HG02678 (cell line): ENCODE measurements around the gene PTRH2.
"Not testable (repeated sequence)": the region's sequence is repeated elsewhere in the genome, so short reads cannot be mapped to it uniquely, and the experiment has no call there.

Source experiments
- ATAC-seq: cut with Tn5 transposase; IDR thresholded peaks from one replicate; pipeline ENCODE4 v1.9.1; 2021; ENCODE audit warnings: mild to moderate bottlenecking, moderate library complexity; ENCODE audit not compliant: unreplicated experiment

PTRH2 gene

DNA sequence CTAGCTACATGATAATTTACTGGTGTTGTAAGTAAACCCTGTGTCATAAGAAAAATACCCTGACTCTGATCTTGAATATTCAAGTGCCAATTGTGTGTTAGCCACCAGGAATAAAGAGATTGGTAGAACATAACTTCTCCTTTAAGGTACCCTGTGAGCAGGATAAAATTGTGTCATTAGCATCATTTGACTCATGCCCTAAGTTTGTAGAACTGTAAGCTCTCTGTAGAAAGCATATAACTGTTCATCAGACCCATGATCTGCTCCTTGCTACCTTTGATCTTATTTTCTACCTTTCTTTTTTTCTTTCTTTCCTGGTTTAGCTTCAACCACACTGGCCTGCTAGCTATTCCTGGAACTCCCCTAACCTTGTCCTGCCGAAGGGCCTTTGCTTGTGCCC is 35.8 kb downstream of the PTRH2 start:
- no peak for ATAC-seq

DNA sequence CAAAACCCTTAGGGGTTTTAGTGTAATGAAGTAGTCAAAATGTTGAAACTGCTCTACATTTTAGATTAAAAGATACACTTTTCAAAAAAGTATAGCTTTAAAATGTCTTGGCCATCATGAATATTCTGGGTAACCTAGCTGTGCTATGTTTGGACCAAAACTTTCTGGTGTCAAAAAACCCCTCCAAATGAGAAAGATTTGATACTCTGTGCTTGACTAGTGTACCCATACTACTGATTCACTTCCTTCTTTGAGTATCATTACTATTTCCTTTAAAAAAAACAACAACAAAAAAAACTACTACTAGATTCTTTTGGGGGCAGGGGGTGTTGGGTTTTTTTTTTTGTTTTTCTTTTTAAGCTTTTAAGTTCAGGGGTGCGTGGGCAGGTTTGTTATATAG is 37.3 kb downstream of the PTRH2 start:
- no peak for ATAC-seq

DNA sequence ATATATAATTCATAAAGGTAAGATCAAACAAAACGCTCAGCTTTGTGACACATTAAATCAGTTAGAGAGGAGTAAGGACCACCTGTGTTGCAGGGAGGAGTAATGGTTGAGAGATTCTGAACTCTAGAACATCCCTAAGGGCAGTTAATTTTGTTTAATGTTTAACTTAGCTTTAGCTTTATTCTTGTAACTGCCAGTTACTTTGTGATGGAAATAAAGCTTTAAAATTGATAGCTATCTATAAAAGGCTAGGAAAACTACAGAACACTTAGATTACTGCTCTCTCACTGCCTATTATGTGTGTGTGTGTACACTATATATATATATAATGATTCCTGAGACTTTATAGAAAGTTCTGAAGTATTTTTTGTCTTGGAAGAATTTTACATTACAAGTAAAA is 37.8 kb downstream of the PTRH2 start:
- ATAC-seq: no peak

DNA sequence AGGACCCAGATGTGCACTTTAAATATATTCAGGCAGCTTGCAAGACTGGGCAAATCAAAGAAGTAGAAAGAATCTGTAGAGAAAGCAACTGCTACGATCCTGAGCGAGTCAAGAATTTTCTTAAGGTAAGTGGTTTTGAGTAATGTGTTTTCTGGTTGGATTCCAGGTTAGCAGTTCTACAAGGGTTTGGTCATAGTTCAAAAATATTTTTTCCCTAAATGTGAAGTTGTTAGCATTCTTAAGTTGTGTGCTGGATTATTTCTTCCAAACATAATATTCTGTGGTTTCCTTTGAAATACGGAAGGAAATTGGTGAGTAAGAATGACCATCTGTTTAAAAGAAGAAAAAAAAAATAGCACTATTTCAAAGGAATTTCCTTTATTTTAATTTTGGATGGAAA is 38.4 kb downstream of the PTRH2 start:
- ATAC-seq: no peak

DNA sequence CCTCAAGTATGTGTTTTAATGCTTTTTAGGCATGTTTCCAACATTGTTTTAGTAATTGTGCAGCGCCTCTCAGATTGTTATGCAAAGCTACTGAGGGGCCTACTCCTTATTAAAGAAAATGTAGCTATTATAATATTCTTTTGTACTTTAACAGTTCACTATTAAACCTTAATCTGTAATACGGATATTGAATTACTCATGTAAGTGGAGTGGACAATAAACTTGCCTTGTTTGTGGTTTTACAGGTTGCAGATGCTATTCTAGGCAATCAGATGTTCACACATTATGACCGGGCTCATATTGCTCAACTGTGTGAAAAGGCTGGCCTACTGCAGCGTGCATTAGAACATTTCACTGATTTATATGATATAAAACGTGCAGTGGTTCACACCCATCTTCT is 41.0 kb downstream of the PTRH2 start:
- no peak for ATAC-seq

DNA sequence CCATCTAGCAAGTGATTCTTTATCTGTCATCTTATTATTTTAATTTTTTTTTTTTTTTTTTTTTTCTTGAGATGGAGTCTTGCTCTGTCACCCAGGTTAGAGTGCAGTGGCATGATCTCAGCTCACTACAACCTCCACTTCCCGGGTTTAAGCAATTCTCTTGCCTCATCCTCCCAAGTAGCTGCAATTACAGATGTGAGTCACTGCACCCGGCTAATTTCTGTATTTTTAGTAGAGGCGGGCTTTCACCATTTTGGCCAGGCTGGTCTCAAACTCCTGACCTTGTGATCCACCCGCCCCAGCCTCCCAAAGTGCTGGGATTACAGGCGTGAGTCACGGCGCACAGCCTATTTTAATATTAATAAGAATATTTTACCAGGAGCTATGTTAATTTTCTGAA is 50.6 kb downstream of the PTRH2 start:
- ATAC-seq: not testable (repeated sequence)

DNA sequence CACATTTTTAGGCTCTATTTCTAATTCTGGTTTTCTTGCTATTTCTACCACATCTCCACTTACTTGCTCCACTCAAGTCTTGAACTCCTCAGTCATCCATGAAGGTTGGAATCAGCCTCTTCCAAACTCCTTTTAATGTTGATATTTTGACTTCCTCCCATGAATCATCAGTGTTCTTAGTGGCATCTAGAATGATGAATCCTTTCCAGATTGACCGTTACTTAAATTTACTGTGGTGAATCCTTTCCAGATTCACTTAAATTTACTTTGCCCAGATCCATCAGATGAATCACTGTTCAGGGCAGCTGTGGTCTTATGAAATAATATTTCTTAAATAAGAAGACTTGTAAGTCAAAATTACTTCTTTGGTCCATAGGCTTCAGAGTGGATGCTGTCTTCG is 55.1 kb downstream of the PTRH2 start:
- ATAC-seq: no peak

DNA sequence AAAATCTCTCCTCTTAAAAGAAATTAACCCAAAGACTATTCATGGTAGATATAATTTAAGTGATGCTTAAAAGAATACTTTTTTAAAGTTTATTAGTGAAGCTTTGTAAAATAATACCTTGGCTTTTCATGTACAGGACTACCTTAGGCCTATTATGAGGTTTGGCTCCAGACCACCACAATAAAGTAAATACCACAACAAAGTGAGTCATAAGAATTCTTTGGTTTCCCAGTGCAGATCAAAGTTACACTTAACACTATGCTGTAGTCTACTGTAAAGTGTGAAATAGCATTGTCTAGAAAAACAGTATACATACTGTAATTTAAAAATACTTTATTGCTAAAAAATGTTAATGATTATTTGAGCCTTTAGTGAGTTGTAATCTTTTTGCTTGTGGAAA is 55.9 kb downstream of the PTRH2 start:
- ATAC-seq: no peak

DNA sequence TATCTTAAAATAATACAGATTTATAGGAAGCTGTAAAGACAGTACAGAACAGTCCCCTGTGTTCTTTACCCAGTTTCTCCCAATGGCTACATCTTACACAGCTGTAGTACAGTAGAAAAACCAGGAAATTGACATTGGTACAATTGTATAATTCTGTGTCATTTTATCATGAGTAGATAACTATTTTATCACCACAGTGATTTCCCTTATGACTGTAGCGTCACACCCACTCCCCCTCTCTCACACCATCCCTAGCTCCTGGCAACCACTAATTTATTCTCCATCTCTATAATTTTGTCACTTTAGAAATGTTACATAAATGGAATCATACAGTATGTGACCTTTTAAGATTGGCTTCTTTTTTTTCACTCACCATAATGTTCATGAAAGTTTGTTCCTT is 56.6 kb downstream of the PTRH2 start:
- ATAC-seq: no peak

DNA sequence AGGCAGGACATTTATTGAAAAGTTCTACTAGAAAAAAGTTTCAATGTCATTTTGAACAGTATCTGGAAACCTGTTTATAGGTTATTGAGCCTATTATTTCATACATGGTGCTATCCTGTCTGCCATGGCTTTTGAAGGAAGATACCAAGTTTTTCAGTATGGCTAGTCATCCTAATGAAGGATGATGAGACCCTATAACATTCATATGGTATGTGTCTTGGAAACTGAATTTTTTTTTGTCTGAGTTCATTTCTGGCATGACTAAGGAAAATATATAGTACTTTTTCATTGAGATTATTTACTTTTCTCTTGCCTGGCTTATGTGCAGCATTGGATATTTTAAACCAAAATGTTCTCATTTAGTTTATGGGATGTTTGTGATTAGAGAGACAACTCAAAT is 57.3 kb downstream of the PTRH2 start:
- no peak for ATAC-seq
